Activated naive CD4-positive, alpha-beta T cell treated with anti-CD3 and anti-CD28 coated beads, Interleukin-2, amount 50 U/mL, for 16 hours (primary cell): Measurements from ENCODE around the gene NRDC.
"Not testable (repeated sequence)": the region's sequence is repeated elsewhere in the genome, so short reads cannot be mapped to it uniquely, and the experiment has no call there.

Experiments used
- DNase-seq: peaks from one replicate; pipeline ENCODE4 v3.0.0-alpha.2; 2020

The NRDC gene

GRCh38 chr1:51878616-51879336 lies at the start of gene NRDC:
Gene NRDC, minus strand, starts transcription at chr1:51878727. Its CDS starts 112 bp downstream, at chr1:51878615.
- DNase-seq: peak; percentile 99

GRCh38 chr1:51927029-51927428 lies 48.5 kb upstream of the NRDC start:
- no peak for DNase-seq

- no peak for DNase-seq
Measured at GRCh38 chr1:51926171-51926812, 47.8 kb upstream of the NRDC start.

- DNase-seq: no peak
Measured at GRCh38 chr1:51924455-51924854, 45.9 kb upstream of the NRDC start.

GRCh38 chr1:51922040-51922439 lies 43.5 kb upstream of the NRDC start:
- DNase-seq: no peak

GRCh38 chr1:51920130-51920529 lies 41.6 kb upstream of the NRDC start:
- DNase-seq: no peak

- no peak for DNase-seq
Measured at GRCh38 chr1:51919684-51920083, 41.2 kb upstream of the NRDC start.

GRCh38 chr1:51916587-51917405 lies 38.3 kb upstream of the NRDC start:
- DNase-seq: no peak

GRCh38 chr1:51915951-51916350 lies 37.4 kb upstream of the NRDC start:
- DNase-seq: no peak

GRCh38 chr1:51912881-51913280 lies 34.4 kb upstream of the NRDC start:
- no peak for DNase-seq

GRCh38 chr1:51910221-51911000 lies 31.9 kb upstream of the NRDC start:
- DNase-seq: no peak

GRCh38 chr1:51908499-51908898 lies 30.0 kb upstream of the NRDC start:
- DNase-seq: no peak

GRCh38 chr1:51907079-51907702 lies 28.7 kb upstream of the NRDC start:
- no peak for DNase-seq

- DNase-seq: no peak
Measured at GRCh38 chr1:51906306-51907078, 28.0 kb upstream of the NRDC start.

- DNase-seq: no peak
Measured at GRCh38 chr1:51902456-51902855, 23.9 kb upstream of the NRDC start.

- no peak for DNase-seq
Measured at GRCh38 chr1:51901151-51901550, 22.6 kb upstream of the NRDC start.

- no peak for DNase-seq
Measured at GRCh38 chr1:51899022-51899421, 20.5 kb upstream of the NRDC start.

- no peak for DNase-seq
Measured at GRCh38 chr1:51898090-51898734, 19.7 kb upstream of the NRDC start.

- DNase-seq: no peak
Measured at GRCh38 chr1:51897699-51898031, 19.1 kb upstream of the NRDC start.

- not testable (repeated sequence) for DNase-seq
Measured at GRCh38 chr1:51894748-51895147, 16.2 kb upstream of the NRDC start.

- DNase-seq: no peak
Measured at GRCh38 chr1:51878308-51878615, 265 bp downstream of the NRDC start.
